Uterus (tissue), 2 donors: ENCODE data around the gene APAF1.

Source experiments
- POLR2A ChIP-seq, 2 donors: fragments of 450-650 bp; IDR thresholded peaks; one replicate each; pipeline ENCODE4 v1.6.1; 2016; ENCODE audit warnings: antibody characterized with exemption in 2 of 2, mild to moderate bottlenecking in 1 of 2, moderate library complexity in 1 of 2
- TF ChIP-seq, protein P1 (sequence below), 4 experiments: fragments of 200-600 bp in 2 of 4; fragments of 450-650 bp in 2 of 4; sonication (generic) in 2 of 4; IDR thresholded peaks; one replicate each; pipeline ENCODE4 v1.5.1; 2016 to 2019; ENCODE audit warnings: antibody characterized with exemption in 4 of 4, mild to moderate bottlenecking in 2 of 4, moderate library complexity in 1 of 4

DNA sequence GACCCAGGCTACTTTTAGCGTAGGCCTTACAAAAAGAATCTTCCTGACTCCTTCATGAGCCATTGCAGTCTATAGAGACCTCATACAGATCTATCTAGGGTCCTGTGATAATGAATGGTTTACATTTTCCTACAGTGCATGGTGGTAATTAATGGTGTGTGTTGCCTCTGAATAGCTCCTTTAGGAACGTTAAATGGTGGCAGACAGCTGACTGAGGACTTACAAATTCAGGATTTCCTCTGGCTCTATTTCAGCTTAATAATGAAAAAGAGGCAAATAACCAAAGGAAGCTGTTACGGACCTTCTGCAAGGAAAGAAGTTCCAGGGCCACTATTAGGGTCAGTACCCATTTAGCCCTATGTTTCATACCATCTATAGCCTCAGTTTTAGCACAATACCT is 5.6 kb upstream of the APAF1 start:
- no peak for TF ChIP-seq POLR2A (IDR thresholded peaks at IDR 0.05)
- TF ChIP-seq, protein P1, sequence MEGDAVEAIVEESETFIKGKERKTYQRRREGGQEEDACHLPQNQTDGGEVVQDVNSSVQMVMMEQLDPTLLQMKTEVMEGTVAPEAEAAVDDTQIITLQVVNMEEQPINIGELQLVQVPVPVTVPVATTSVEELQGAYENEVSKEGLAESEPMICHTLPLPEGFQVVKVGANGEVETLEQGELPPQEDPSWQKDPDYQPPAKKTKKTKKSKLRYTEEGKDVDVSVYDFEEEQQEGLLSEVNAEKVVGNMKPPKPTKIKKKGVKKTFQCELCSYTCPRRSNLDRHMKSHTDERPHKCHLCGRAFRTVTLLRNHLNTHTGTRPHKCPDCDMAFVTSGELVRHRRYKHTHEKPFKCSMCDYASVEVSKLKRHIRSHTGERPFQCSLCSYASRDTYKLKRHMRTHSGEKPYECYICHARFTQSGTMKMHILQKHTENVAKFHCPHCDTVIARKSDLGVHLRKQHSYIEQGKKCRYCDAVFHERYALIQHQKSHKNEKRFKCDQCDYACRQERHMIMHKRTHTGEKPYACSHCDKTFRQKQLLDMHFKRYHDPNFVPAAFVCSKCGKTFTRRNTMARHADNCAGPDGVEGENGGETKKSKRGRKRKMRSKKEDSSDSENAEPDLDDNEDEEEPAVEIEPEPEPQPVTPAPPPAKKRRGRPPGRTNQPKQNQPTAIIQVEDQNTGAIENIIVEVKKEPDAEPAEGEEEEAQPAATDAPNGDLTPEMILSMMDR (IDR thresholded peaks at IDR 0.05) = no peak
